Measurements from ENCODE around the gene CDYL.

Gene CDYL

GRCh38 chr6:4967301-4968030 lies 191.3 kb downstream of the CDYL start:
- no peak for TF ChIP-seq CTCF (IDR thresholded peaks at IDR 0.05; ENCODE audit: low read depth, low read length, missing control alignments)
- no peak overlapping the region for H3K4me3 ChIP-seq (replicated peaks; ENCODE audit: low read depth, low read length)
- no peak for DNase-seq (ENCODE audit: extremely low read depth, low read depth)

- H3K4me3 ChIP-seq (replicated peaks; ENCODE audit: low read depth, low read length) = no peak overlapping the region
- TF ChIP-seq CTCF (IDR thresholded peaks at IDR 0.05; ENCODE audit: low read depth, low read length, missing control alignments) = no peak
- no peak for DNase-seq (ENCODE audit: extremely low read depth, low read depth)
Measured at GRCh38 chr6:4969609-4970285, 193.5 kb downstream of the CDYL start.

- TF ChIP-seq CTCF (IDR thresholded peaks at IDR 0.05; ENCODE audit: low read depth, low read length, missing control alignments) = no peak
- no peak overlapping the region for H3K4me3 ChIP-seq (replicated peaks; ENCODE audit: low read depth, low read length)
- DNase-seq (ENCODE audit: extremely low read depth, low read depth) = no peak
Measured at GRCh38 chr6:4970739-4971395, 194.7 kb downstream of the CDYL start.

- no peak for TF ChIP-seq CTCF (IDR thresholded peaks at IDR 0.05; ENCODE audit: low read depth, low read length, missing control alignments)
- no peak overlapping the region for H3K4me3 ChIP-seq (replicated peaks; ENCODE audit: low read depth, low read length)
- DNase-seq (ENCODE audit: extremely low read depth, low read depth) = no peak
Measured at GRCh38 chr6:4971851-4972250, 195.6 kb downstream of the CDYL start.

- no peak overlapping the region for H3K4me3 ChIP-seq (replicated peaks; ENCODE audit: low read depth, low read length)
- no peak for DNase-seq (ENCODE audit: extremely low read depth, low read depth)
- TF ChIP-seq CTCF (IDR thresholded peaks at IDR 0.05; ENCODE audit: low read depth, low read length, missing control alignments) = no peak
Measured at GRCh38 chr6:4972438-4972837, 196.2 kb downstream of the CDYL start.

- DNase-seq (ENCODE audit: extremely low read depth, low read depth) = no peak
- H3K4me3 ChIP-seq (replicated peaks; ENCODE audit: low read depth, low read length) = no peak overlapping the region
- no peak for TF ChIP-seq CTCF (IDR thresholded peaks at IDR 0.05; ENCODE audit: low read depth, low read length, missing control alignments)
Measured at GRCh38 chr6:4973415-4973814, 197.2 kb downstream of the CDYL start.
